ENCODE results near the gene SHC4.

The SHC4 gene

DNA sequence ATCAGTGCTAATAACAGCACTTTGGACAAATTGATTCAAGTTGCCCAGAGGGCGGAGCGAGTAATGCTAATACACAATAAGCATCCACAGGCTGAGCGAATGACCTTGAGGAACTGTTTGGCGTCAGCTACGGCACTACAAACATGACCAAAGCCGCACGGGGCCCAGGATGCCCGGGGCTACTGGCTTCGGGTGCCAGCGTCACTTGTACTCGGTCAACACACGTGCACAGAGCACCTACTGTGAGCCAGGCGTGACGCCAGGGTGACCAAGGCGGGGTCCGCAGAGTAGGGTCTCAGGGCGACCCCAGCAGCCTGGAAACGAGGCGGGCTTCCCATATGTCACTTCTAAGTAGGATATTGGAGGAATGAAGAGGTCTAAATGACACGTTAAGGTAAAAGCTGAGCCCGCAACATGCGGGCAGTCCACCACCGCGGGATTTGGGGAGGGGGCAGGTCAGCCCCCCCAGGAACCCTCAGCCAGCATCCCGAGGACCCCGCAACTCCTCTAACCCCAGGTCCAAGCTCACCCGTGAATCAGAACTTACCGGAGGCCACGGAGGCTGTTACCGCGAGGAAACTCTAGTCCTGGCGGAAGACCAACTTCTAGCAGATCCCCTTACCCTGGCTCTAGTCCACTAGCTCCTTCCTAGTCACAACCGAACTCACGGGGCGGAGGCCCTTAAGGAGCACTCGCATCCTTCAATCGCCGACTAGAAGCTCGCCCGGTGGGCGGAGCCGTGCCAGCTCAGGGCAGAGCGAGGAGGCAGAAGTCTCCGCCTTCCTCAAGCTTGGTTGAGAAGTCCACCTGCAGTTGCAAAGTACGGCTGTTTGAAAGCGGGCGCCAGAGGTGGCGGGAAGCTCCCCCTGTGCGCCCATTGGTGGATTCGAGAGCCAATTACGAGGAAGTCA lies 153.1 kb downstream of the SHC4 start, which contains the start of gene CEP152:
TSS of gene CEP152 (minus strand) at position 656 of the 911 bp plus-strand sequence. CDS start 5,420 bp downstream, outside the sequence.
- peaks cover 12 to 15% of the 10 kb centered on the region in 2 donors for H3K27me3 Mint-ChIP-seq
- peaks cover 24 to 27% of the 10 kb centered on the region in 2 donors for H3K4me1 Mint-ChIP-seq
- ATAC-seq (replicated peaks) (peak; percentile 96 to 97), DNase-seq (peak; percentile 100)
- H3K36me3 Mint-ChIP-seq: no peaks in the 10 kb centered on the region
- no peaks in the 10 kb centered on the region for H3K9me3 Mint-ChIP-seq
- peak within 1 kb of the TSS; percentile 99 for H3K27ac Mint-ChIP-seq
- peak within 1 kb of the TSS; percentile 98 to 99 for H3K4me3 Mint-ChIP-seq

DNA sequence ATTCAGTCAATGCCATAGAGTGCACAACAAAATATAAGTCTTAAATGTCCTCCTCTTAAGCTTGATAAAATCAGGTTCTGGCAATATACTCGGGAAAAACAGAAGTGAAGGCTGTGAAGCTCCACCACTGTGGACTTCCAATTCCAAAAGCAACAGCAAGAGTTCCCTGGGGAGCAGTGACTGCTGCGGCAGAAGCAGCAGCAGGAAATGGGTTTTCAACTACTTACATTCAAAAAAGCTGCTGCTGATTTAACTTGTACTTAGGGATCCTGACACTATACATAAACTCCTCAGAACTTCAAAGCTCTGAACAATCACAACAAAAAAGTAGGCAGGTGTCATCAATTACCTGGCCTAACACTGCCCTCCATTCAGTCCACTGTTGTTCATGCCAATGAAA lies 157.6 kb downstream of the SHC4 start:
- no peak overlapping the region for H3K27ac Mint-ChIP-seq
- H3K27me3 Mint-ChIP-seq: no peaks in the 10 kb centered on the region
- H3K36me3 Mint-ChIP-seq: peaks cover 11 to 20% of the 10 kb centered on the region in 2 donors
- H3K9me3 Mint-ChIP-seq: no peaks in the 10 kb centered on the region
- ATAC-seq (replicated peaks) (no peak), DNase-seq (no peak)
- peaks cover 21 to 22% of the 10 kb centered on the region in 2 donors for H3K4me1 Mint-ChIP-seq
- no peak overlapping the region for H3K4me3 Mint-ChIP-seq

DNA sequence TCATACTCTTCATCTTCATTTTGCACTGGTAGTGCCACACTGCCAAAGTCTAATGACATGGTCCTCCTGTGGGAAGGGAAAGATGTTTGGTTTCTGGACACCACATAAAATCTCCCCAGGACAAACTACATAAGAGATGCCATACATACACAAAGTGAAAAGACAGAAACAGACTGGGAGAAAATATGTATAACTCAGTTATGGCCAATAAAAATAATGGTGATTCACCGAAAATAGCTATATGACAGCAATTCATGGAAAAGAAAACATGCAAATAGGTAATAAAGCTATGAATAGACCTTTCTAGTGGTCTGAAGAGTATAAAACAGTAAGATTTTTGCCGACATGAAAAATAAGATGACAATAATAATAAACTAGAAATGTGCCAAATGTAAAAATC lies 158.1 kb downstream of the SHC4 start:
- Mint-ChIP-seq H3K4me3 (no peak overlapping the region), H3K9me3 (no peaks in the 10 kb centered on the region), H3K27me3 (no peaks in the 10 kb centered on the region), H3K27ac (no peak overlapping the region), H3K4me1 (peaks cover 22 to 23% of the 10 kb centered on the region in 2 donors), H3K36me3 (peaks cover 11 to 20% of the 10 kb centered on the region in 2 donors)
- ATAC-seq (replicated peaks) (no peak), DNase-seq (no peak)

- no peak overlapping the region for H3K27ac Mint-ChIP-seq
Measured at GRCh38 chr15:48803877-48804276, 159.8 kb downstream of the SHC4 start.

DNA sequence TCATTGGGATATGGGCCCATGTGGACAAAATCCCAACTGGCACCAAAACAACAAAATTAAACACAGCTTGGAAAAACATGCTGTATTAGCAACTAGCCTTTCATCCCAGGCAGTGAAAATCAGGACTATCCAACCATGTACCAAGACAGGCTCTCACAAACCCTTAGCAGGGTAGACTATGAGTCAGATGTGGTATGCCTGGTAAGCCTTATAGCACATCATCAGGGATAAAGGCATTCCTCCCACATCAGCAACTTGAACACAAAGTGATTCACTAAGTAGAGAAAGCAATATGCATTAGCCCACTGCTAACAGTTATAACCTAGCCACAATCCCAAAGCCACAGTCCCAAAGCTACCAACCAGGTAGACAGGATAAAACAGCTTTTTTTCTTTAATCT lies 160.9 kb downstream of the SHC4 start:
- Mint-ChIP-seq H3K4me3 (no peak overlapping the region), H3K36me3 (peaks cover 13 to 24% of the 10 kb centered on the region in 2 donors), H3K27ac (no peak overlapping the region), H3K9me3 (no peaks in the 10 kb centered on the region), H3K4me1 (peaks cover 14 to 16% of the 10 kb centered on the region in 2 donors), H3K27me3 (no peaks in the 10 kb centered on the region)
- no peak for ATAC-seq (replicated peaks)
- DNase-seq: no peak

More at GRCh38 chr15:48803877-48804276, 159.8 kb downstream of the SHC4 start:
- no peaks in the 10 kb centered on the region for H3K9me3 Mint-ChIP-seq
- peaks cover 13 to 24% of the 10 kb centered on the region in 2 donors for H3K36me3 Mint-ChIP-seq
- no peak overlapping the region for H3K4me3 Mint-ChIP-seq
- no peak for DNase-seq
- ATAC-seq (replicated peaks): no peak
- peaks cover 15 to 16% of the 10 kb centered on the region in 2 donors for H3K4me1 Mint-ChIP-seq
- no peaks in the 10 kb centered on the region for H3K27me3 Mint-ChIP-seq

GRCh38 chr15:48802257-48802656 lies 161.5 kb downstream of the SHC4 start:
- H3K4me1 Mint-ChIP-seq: peaks cover 18 to 19% of the 10 kb centered on the region in 2 donors

DNA sequence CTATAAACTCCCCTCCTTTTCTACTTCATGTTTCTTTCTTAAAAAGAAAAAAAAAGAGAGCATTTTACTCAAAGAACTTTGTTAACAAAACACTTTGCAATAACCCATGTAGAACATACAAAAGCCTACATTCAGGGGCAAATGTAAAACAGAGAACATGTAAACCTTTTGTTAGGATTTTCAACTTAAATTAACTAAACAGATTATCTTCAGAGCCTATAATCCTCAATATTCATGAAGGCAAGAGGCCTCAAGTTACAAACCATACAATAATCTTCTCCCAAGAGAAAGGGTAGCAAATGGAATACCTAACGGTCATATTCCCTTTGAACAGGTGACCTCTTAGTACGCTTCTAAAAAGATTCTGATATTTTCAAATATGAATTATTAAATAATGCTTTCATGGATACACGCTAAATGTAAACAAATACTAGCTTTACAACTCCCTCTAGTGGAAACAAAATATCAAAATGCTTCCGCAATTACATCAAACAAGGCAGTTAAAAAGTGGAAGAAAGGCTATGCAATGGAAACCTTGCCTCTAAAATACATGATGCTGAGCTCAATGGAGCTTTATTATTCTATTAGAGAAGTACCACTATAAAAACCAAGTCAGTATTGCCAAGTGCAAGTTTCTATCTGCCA lies 162.8 kb downstream of the SHC4 start:
- Mint-ChIP-seq H3K4me3 (no peak overlapping the region), H3K27me3 (no peaks in the 10 kb centered on the region), H3K27ac (no peak overlapping the region), H3K4me1 (peaks cover 9 to 10% of the 10 kb centered on the region in 2 donors), H3K9me3 (no peaks in the 10 kb centered on the region), H3K36me3 (peaks cover 19 to 33% of the 10 kb centered on the region in 2 donors)
- ATAC-seq (replicated peaks): no peak
- DNase-seq: no peak

More at GRCh38 chr15:48802257-48802656, 161.5 kb downstream of the SHC4 start:
- Mint-ChIP-seq H3K36me3 (peaks cover 16 to 27% of the 10 kb centered on the region in 2 donors), H3K9me3 (no peaks in the 10 kb centered on the region), H3K27ac (no peak overlapping the region), H3K4me3 (no peak overlapping the region), H3K27me3 (no peaks in the 10 kb centered on the region)
- DNase-seq (no peak), ATAC-seq (replicated peaks) (no peak)

GRCh38 chr15:48800245-48800644 lies 163.5 kb downstream of the SHC4 start:
- H3K36me3 Mint-ChIP-seq: peaks cover 19 to 34% of the 10 kb centered on the region in 2 donors
- H3K9me3 Mint-ChIP-seq: no peaks in the 10 kb centered on the region
- no peak overlapping the region for H3K4me3 Mint-ChIP-seq
- no peaks in the 10 kb centered on the region for H3K27me3 Mint-ChIP-seq
- peaks cover 9 to 10% of the 10 kb centered on the region in 2 donors for H3K4me1 Mint-ChIP-seq
- no peak overlapping the region for H3K27ac Mint-ChIP-seq
- DNase-seq (no peak), ATAC-seq (replicated peaks) (no peak)

- Mint-ChIP-seq H3K27ac (no peak overlapping the region), H3K36me3 (peaks cover 8 to 17% of the 10 kb centered on the region in 2 donors), H3K27me3 (no peaks in the 10 kb centered on the region), H3K4me1 (peaks cover 14 to 19% of the 10 kb centered on the region in 2 donors), H3K4me3 (no peak overlapping the region), H3K9me3 (no peaks in the 10 kb centered on the region)
- DNase-seq (no peak), ATAC-seq (replicated peaks) (no peak)
Measured at GRCh38 chr15:48798319-48798718, 165.4 kb downstream of the SHC4 start.

DNA sequence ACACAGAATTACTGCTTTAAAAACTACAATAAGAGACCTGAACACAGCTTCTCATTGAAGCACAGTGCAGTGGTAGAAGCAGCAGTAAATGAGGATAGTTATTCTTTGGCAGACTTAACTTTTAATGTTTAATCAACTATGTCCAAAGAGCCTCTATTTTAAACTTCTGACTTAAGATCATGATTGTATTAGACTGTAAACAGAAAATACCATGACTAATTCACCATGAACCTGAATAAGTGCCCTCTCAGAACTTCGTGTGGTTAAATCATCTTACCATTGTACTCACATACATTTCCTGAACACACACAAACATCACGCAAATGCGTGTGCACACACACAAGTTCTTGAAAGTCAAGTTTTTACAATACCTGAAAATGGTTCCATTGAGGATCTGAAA lies 166.8 kb downstream of the SHC4 start:
- Mint-ChIP-seq H3K9me3 (no peaks in the 10 kb centered on the region), H3K4me1 (peaks cover 14 to 19% of the 10 kb centered on the region in 2 donors), H3K4me3 (no peak overlapping the region), H3K27me3 (no peaks in the 10 kb centered on the region), H3K36me3 (peaks cover 20 to 23% of the 10 kb centered on the region in 2 donors), H3K27ac (no peak overlapping the region)
- ATAC-seq (replicated peaks) (peak in 1 of 2 donors; percentile 19), DNase-seq (no peak)

GRCh38 chr15:48796521-48796920 lies 167.2 kb downstream of the SHC4 start:
- Mint-ChIP-seq H3K4me1 (peaks cover 14 to 19% of the 10 kb centered on the region in 2 donors), H3K4me3 (no peak overlapping the region), H3K27ac (no peak overlapping the region), H3K36me3 (peaks cover 21 to 25% of the 10 kb centered on the region in 2 donors), H3K9me3 (no peaks in the 10 kb centered on the region), H3K27me3 (no peaks in the 10 kb centered on the region)
- ATAC-seq (replicated peaks): no peak
- no peak for DNase-seq

GRCh38 chr15:48795901-48796300 lies 167.8 kb downstream of the SHC4 start:
- Mint-ChIP-seq H3K36me3 (peaks cover 21 to 26% of the 10 kb centered on the region in 2 donors), H3K9me3 (no peaks in the 10 kb centered on the region), H3K4me1 (peaks cover 11 to 15% of the 10 kb centered on the region in 2 donors), H3K4me3 (no peak overlapping the region), H3K27me3 (no peaks in the 10 kb centered on the region), H3K27ac (no peak overlapping the region)
- no peak for ATAC-seq (replicated peaks)
- DNase-seq: no peak

DNA sequence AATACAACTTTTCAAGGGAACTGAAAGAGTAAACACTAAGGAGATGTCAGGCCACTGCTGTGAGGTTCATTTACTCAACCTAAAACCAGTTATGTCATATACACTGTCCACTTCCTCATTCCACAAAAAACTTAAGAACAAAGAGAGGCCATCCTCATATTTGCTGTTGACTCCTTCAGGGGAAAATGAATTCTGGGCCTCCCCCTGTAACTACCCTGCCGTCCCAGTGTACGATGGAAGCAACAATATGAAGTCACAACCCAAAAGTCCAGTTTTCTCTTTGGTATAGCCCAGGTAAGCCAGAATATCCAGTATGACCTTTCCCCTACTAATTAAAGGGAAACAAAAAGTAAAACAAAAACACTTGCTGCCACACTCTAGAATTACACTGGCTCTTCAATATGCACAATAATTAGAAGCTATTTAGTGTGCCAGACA lies 169.0 kb downstream of the SHC4 start:
- DNase-seq: peak; percentile 26
- peaks cover 11 to 15% of the 10 kb centered on the region in 2 donors for H3K4me1 Mint-ChIP-seq

GRCh38 chr15:48792408-48792807 lies 171.3 kb downstream of the SHC4 start:
- H3K4me3 Mint-ChIP-seq: no peak overlapping the region
- DNase-seq: no peak
- H3K27me3 Mint-ChIP-seq: no peaks in the 10 kb centered on the region
- H3K4me1 Mint-ChIP-seq: peaks cover 9 to 13% of the 10 kb centered on the region in 2 donors
- H3K36me3 Mint-ChIP-seq: peaks cover 28 to 38% of the 10 kb centered on the region in 2 donors
- ATAC-seq (replicated peaks): no peak
- H3K27ac Mint-ChIP-seq: no peak overlapping the region
- H3K9me3 Mint-ChIP-seq: no peaks in the 10 kb centered on the region

More for the DNA sequence above, 169.0 kb downstream of the SHC4 start:
- ATAC-seq (replicated peaks): peak; percentile 97 to 99
- Mint-ChIP-seq H3K27me3 (no peaks in the 10 kb centered on the region), H3K4me3 (peak overlapping the region; percentile 33 to 67), H3K9me3 (no peaks in the 10 kb centered on the region), H3K27ac (peak overlapping the region; percentile 92), H3K36me3 (peaks cover 26 to 34% of the 10 kb centered on the region in 2 donors)
